Measurements from ENCODE around the gene RGCC. TPM values are rescaled to one million over a fixed set of nuclear protein-coding genes. Genes with fewer than 3 reads are reported as not detected.

Gene RGCC
- total and polyA plus RNA-seq, 2 donors (not counting 3 experiments of a cell fraction or from before 2014, with no cell fraction given), result 112 to 138 TPM

DNA sequence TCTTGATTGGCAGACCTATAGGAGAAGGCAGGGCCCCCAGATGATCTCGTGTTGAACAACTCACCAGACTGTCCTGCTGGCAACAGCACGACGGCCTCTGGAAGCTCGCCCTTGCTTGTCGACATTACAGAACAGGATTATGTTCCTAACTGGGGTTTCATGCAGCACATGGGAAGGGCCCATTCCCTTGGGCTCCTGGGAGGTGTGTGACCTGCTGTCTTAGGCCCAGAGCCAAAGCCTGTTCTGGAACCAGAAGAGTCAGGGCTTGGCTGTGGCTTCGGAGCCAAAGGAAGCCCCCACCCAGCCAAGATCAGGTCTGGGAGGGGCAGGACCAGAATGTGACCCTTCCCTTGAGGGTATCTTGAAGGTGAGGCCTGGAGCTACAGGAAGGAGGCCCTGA, 36.9 kb downstream of the RGCC start:
- dilution Hi-C loops (cut with MboI; ENCODE audit: extremely low pct_ligation_motif_present, low sequenced_read_pairs), result no loop called here
- H3K36me3 ChIP-seq (ENCODE audit: control insufficient read depth in 2 of 2, extremely low read depth in 1 of 2, insufficient read depth in 2 of 2, low read length in 2 of 2), result no peaks in the 10 kb centered on the region
- H4K20me1 ChIP-seq (replicated peaks; ENCODE audit: control insufficient read depth, extremely low read depth, insufficient read depth, low read length), result no peaks in the 10 kb centered on the region
- DNase-seq (ENCODE audit: low read depth, low spot score), result no peak
- ChIA-PET POLR2A (no interaction called here), CTCF (no interaction called here)
- no peaks in the 10 kb centered on the region for H3K79me2 ChIP-seq (ENCODE audit: control insufficient read depth, insufficient read depth, low read length)
- no peak for FAIRE-seq
- H2AFZ ChIP-seq (ENCODE audit: low read depth, low read length), result no peak overlapping the region
- H3K4me1 ChIP-seq (ENCODE audit: control insufficient read depth, extremely low read depth, insufficient read depth, low read length), result peaks cover 4% of the 10 kb centered on the region
- intact Hi-C loops (cut with micrococcal nuclease), result no loop called here
- no peaks in the 10 kb centered on the region for H3K9me1 ChIP-seq (replicated peaks; ENCODE audit: control insufficient read depth, extremely low read depth, insufficient read depth, low read length)
- H3K27ac ChIP-seq (ENCODE audit: insufficient read depth, low read depth, low read length), result no peak overlapping the region
- peaks cover 4 to 5% of the 10 kb centered on the region in 2 experiments for H3K27me3 ChIP-seq (ENCODE audit: control insufficient read depth in 2 of 2, insufficient read depth in 2 of 2, low read length in 2 of 2)
- H3K4me3 ChIP-seq (replicated peaks in 1 of 3; ENCODE audit: insufficient read depth in 1 of 3, low read depth in 1 of 3, low read length in 3 of 3), result no peak overlapping the region
- H3K9ac ChIP-seq (replicated peaks; ENCODE audit: extremely low read depth, insufficient read depth, low read length), result no peak overlapping the region
- no peak for TF ChIP-seq POLR2A (IDR thresholded peaks at IDR 0.05; ENCODE audit: low read depth, low read length)
- TF ChIP-seq, protein P1, sequence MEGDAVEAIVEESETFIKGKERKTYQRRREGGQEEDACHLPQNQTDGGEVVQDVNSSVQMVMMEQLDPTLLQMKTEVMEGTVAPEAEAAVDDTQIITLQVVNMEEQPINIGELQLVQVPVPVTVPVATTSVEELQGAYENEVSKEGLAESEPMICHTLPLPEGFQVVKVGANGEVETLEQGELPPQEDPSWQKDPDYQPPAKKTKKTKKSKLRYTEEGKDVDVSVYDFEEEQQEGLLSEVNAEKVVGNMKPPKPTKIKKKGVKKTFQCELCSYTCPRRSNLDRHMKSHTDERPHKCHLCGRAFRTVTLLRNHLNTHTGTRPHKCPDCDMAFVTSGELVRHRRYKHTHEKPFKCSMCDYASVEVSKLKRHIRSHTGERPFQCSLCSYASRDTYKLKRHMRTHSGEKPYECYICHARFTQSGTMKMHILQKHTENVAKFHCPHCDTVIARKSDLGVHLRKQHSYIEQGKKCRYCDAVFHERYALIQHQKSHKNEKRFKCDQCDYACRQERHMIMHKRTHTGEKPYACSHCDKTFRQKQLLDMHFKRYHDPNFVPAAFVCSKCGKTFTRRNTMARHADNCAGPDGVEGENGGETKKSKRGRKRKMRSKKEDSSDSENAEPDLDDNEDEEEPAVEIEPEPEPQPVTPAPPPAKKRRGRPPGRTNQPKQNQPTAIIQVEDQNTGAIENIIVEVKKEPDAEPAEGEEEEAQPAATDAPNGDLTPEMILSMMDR (IDR thresholded peaks at IDR 0.05; ENCODE audit: extremely low read depth in 1 of 2, insufficient read depth in 1 of 2, low read depth in 1 of 2, low read length in 2 of 2), result no peak
- no peak for TF ChIP-seq GATA2 (IDR thresholded peaks at IDR 0.05; ENCODE audit: insufficient read depth, insufficient read length, low read depth, low read length)
- no peak for TF ChIP-seq MYC (IDR thresholded peaks at IDR 0.05; ENCODE audit: low read depth, low read length)
- TF ChIP-seq EZH2 (IDR thresholded peaks at IDR 0.05; ENCODE audit: borderline replicate concordance, low read depth, low read length, severe bottlenecking), result no peak
- TF ChIP-seq POLR2AphosphoS5 (IDR thresholded peaks at IDR 0.05; ENCODE audit: insufficient read depth, low read depth, low read length), result no peak
- no peak for TF ChIP-seq FOS (IDR thresholded peaks at IDR 0.05; ENCODE audit: borderline replicate concordance, insufficient read depth, low read length)
- BruUV-seq (replicated peaks), result no TSS peak
- no peaks in the 10 kb centered on the region for H3K9me3 ChIP-seq (replicated peaks; ENCODE audit: control insufficient read depth, insufficient read depth, low read length)
- H3K4me2 ChIP-seq (ENCODE audit: insufficient read depth, low read length), result no peak overlapping the region
